Measurements from ENCODE around the gene C16orf46. TPM values are rescaled to one million over a fixed set of nuclear protein-coding genes. Genes with fewer than 3 reads are reported as not detected.
A peak's percentile ranks its signal among the peaks of the same experiment; 100 is the strongest.

Gene C16orf46
- total RNA-seq, 2 donors from 2014 or later: 0.37 TPM; not detected in 1

- no peak for DNase-seq
- Mint-ChIP-seq H3K27me3 (no peaks in the 10 kb centered on the region), H3K4me3 (peak overlapping the region; percentile 66), H3K27ac (no peak overlapping the region), H3K4me1 (peaks cover 5% of the 10 kb centered on the region), H3K36me3 (ENCODE audit: low read depth) (no peaks in the 10 kb centered on the region)
- ATAC-seq: no peak
- H3K9me3 ChIP-seq (ENCODE audit: control insufficient read depth, low read length, poor library complexity, severe bottlenecking): no peaks in the 10 kb centered on the region
Measured at GRCh38 chr16:81096715-81097208, 19.7 kb upstream of the C16orf46 start.

- Mint-ChIP-seq H3K27me3 (no peaks in the 10 kb centered on the region), H3K4me3 (peak within 1 kb of the TSS; percentile 89), H3K27ac (no peak within 1 kb of the TSS), H3K36me3 (ENCODE audit: low read depth) (no peaks in the 10 kb centered on the region), H3K4me1 (peaks cover 5% of the 10 kb centered on the region)
- H3K9me3 ChIP-seq (ENCODE audit: control insufficient read depth, low read length, poor library complexity, severe bottlenecking): no peaks in the 10 kb centered on the region
- peak; percentile 98 for ATAC-seq
- peak; percentile 97 to 99 (median 99) for DNase-seq
Measured at GRCh38 chr16:81095953-81096714, 19.1 kb upstream of the C16orf46 start, which contains the start of gene GCSH. Gene GCSH (minus strand): TSS chr16:81096395. CDS start chr16:81096278, 117 bp downstream.

- no peaks in the 10 kb centered on the region for H3K9me3 ChIP-seq (ENCODE audit: control insufficient read depth, low read length, poor library complexity, severe bottlenecking)
- H3K27me3 Mint-ChIP-seq: no peaks in the 10 kb centered on the region
- ATAC-seq (no peak), DNase-seq (no peak)
- H3K4me1 Mint-ChIP-seq: peaks cover 5% of the 10 kb centered on the region
- H3K4me3 Mint-ChIP-seq: peak overlapping the region; percentile 89
- H3K36me3 Mint-ChIP-seq (ENCODE audit: low read depth): no peaks in the 10 kb centered on the region
- H3K27ac Mint-ChIP-seq: no peak overlapping the region
Measured at GRCh38 chr16:81095653-81095952, 18.6 kb upstream of the C16orf46 start.

GRCh38 chr16:81094771-81095251, 17.8 kb upstream of the C16orf46 start:
- H3K27ac Mint-ChIP-seq: no peak overlapping the region
- H3K9me3 ChIP-seq (ENCODE audit: control insufficient read depth, low read length, poor library complexity, severe bottlenecking): no peaks in the 10 kb centered on the region
- H3K27me3 Mint-ChIP-seq: no peaks in the 10 kb centered on the region
- DNase-seq: no peak
- peak overlapping the region; percentile 89 for H3K4me3 Mint-ChIP-seq
- H3K4me1 Mint-ChIP-seq: peaks cover 5% of the 10 kb centered on the region
- no peak for ATAC-seq
- peaks cover under 1% of the 10 kb centered on the region for H3K36me3 Mint-ChIP-seq (ENCODE audit: low read depth)

GRCh38 chr16:81088836-81089235, 11.8 kb upstream of the C16orf46 start:
- Mint-ChIP-seq H3K4me3 (no peak overlapping the region), H3K4me1 (peaks cover 2% of the 10 kb centered on the region), H3K27ac (no peak overlapping the region), H3K36me3 (ENCODE audit: low read depth) (peaks cover 2% of the 10 kb centered on the region), H3K27me3 (no peaks in the 10 kb centered on the region)
- ATAC-seq (no peak), DNase-seq (no peak)
- H3K9me3 ChIP-seq (ENCODE audit: control insufficient read depth, low read length, poor library complexity, severe bottlenecking): no peaks in the 10 kb centered on the region

GRCh38 chr16:81081014-81081413, 4.0 kb upstream of the C16orf46 start:
- no peaks in the 10 kb centered on the region for H3K9me3 ChIP-seq (ENCODE audit: control insufficient read depth, low read length, poor library complexity, severe bottlenecking)
- ATAC-seq: no peak
- DNase-seq: no peak
- no peak overlapping the region for H3K27ac Mint-ChIP-seq
- no peaks in the 10 kb centered on the region for H3K4me1 Mint-ChIP-seq
- no peaks in the 10 kb centered on the region for H3K27me3 Mint-ChIP-seq
- H3K36me3 Mint-ChIP-seq (ENCODE audit: low read depth): no peaks in the 10 kb centered on the region
- no peak overlapping the region for H3K4me3 Mint-ChIP-seq

GRCh38 chr16:81080233-81080632, 3.2 kb upstream of the C16orf46 start:
- H3K27me3 Mint-ChIP-seq: no peaks in the 10 kb centered on the region
- no peak for DNase-seq
- no peak for ATAC-seq
- no peaks in the 10 kb centered on the region for H3K36me3 Mint-ChIP-seq (ENCODE audit: low read depth)
- no peaks in the 10 kb centered on the region for H3K9me3 ChIP-seq (ENCODE audit: control insufficient read depth, low read length, poor library complexity, severe bottlenecking)
- H3K4me1 Mint-ChIP-seq: no peaks in the 10 kb centered on the region
- no peak overlapping the region for H3K4me3 Mint-ChIP-seq
- no peak overlapping the region for H3K27ac Mint-ChIP-seq

- peak; percentile 87 for ATAC-seq
Measured at GRCh38 chr16:81076566-81077075, 417 bp downstream of the C16orf46 start.

GRCh38 chr16:81073560-81074330, 3.3 kb downstream of the C16orf46 start:
- no peak overlapping the region for H3K27ac Mint-ChIP-seq
- H3K4me3 Mint-ChIP-seq: no peak overlapping the region
- no peaks in the 10 kb centered on the region for H3K9me3 ChIP-seq (ENCODE audit: control insufficient read depth, low read length, poor library complexity, severe bottlenecking)
- H3K27me3 Mint-ChIP-seq: peaks cover 7% of the 10 kb centered on the region
- DNase-seq: no peak
- H3K36me3 Mint-ChIP-seq (ENCODE audit: low read depth): no peaks in the 10 kb centered on the region
- H3K4me1 Mint-ChIP-seq: peaks cover 2% of the 10 kb centered on the region
- no peak for ATAC-seq

More at GRCh38 chr16:81076566-81077075, 417 bp downstream of the C16orf46 start:
- no peaks in the 10 kb centered on the region for H3K9me3 ChIP-seq (ENCODE audit: control insufficient read depth, low read length, poor library complexity, severe bottlenecking)
- Mint-ChIP-seq H3K36me3 (ENCODE audit: low read depth) (no peaks in the 10 kb centered on the region), H3K27ac (no peak overlapping the region), H3K4me3 (no peak overlapping the region), H3K27me3 (no peaks in the 10 kb centered on the region), H3K4me1 (peaks cover 2% of the 10 kb centered on the region)
- DNase-seq: peak; percentile 88 to 93 (median 88)

- peaks cover 2% of the 10 kb centered on the region for H3K4me1 Mint-ChIP-seq
- ATAC-seq: no peak
- DNase-seq: no peak
- peaks cover 7% of the 10 kb centered on the region for H3K27me3 Mint-ChIP-seq
- H3K4me3 Mint-ChIP-seq: no peak overlapping the region
- H3K9me3 ChIP-seq (ENCODE audit: control insufficient read depth, low read length, poor library complexity, severe bottlenecking): no peaks in the 10 kb centered on the region
- no peaks in the 10 kb centered on the region for H3K36me3 Mint-ChIP-seq (ENCODE audit: low read depth)
- no peak overlapping the region for H3K27ac Mint-ChIP-seq
Measured at GRCh38 chr16:81071805-81072204, 5.2 kb downstream of the C16orf46 start.

- ATAC-seq (no peak), DNase-seq (no peak)
- Mint-ChIP-seq H3K4me3 (no peak overlapping the region), H3K27me3 (peaks cover 7% of the 10 kb centered on the region), H3K36me3 (ENCODE audit: low read depth) (no peaks in the 10 kb centered on the region), H3K27ac (no peak overlapping the region), H3K4me1 (peaks cover 2% of the 10 kb centered on the region)
- H3K9me3 ChIP-seq (ENCODE audit: control insufficient read depth, low read length, poor library complexity, severe bottlenecking): no peaks in the 10 kb centered on the region
Measured at GRCh38 chr16:81070979-81071378, 6.1 kb downstream of the C16orf46 start.

GRCh38 chr16:81069063-81069462, 8.0 kb downstream of the C16orf46 start:
- no peak overlapping the region for H3K4me3 Mint-ChIP-seq
- no peaks in the 10 kb centered on the region for H3K4me1 Mint-ChIP-seq
- no peak for ATAC-seq
- peaks cover 9% of the 10 kb centered on the region for H3K27me3 Mint-ChIP-seq
- no peaks in the 10 kb centered on the region for H3K36me3 Mint-ChIP-seq (ENCODE audit: low read depth)
- no peak for DNase-seq
- H3K27ac Mint-ChIP-seq: no peak overlapping the region
- H3K9me3 ChIP-seq (ENCODE audit: control insufficient read depth, low read length, poor library complexity, severe bottlenecking): no peaks in the 10 kb centered on the region

GRCh38 chr16:81067166-81067565, 9.9 kb downstream of the C16orf46 start:
- no peaks in the 10 kb centered on the region for H3K9me3 ChIP-seq (ENCODE audit: control insufficient read depth, low read length, poor library complexity, severe bottlenecking)
- no peak overlapping the region for H3K27ac Mint-ChIP-seq
- no peaks in the 10 kb centered on the region for H3K4me1 Mint-ChIP-seq
- no peak overlapping the region for H3K4me3 Mint-ChIP-seq
- peaks cover 11% of the 10 kb centered on the region for H3K27me3 Mint-ChIP-seq
- no peak for ATAC-seq
- no peaks in the 10 kb centered on the region for H3K36me3 Mint-ChIP-seq (ENCODE audit: low read depth)
- DNase-seq: no peak
